Measurements from ENCODE around the gene PRND. TPM values are rescaled to one million over a fixed set of nuclear protein-coding genes. Genes with fewer than 3 reads are reported as not detected.

Gene PRND
- total RNA-seq, 1 donor from 2014 or later, result 371 TPM

- H3K9me3 Mint-ChIP-seq (ENCODE audit: unreplicated experiment), result no peaks in the 10 kb centered on the region
- H3K36me3 Mint-ChIP-seq (ENCODE audit: low read depth, unreplicated experiment), result peaks cover 16% of the 10 kb centered on the region
- H3K27me3 Mint-ChIP-seq (ENCODE audit: unreplicated experiment), result no peaks in the 10 kb centered on the region
- no peak overlapping the region for H3K4me3 Mint-ChIP-seq (ENCODE audit: unreplicated experiment)
- H3K4me1 Mint-ChIP-seq (ENCODE audit: unreplicated experiment), result peaks cover 6% of the 10 kb centered on the region
- DNase-seq (ENCODE audit: low spot score), result no peak
- no peak for TF ChIP-seq CTCF (IDR thresholded peaks at IDR 0.05; ENCODE audit: unreplicated experiment)
- H3K27ac Mint-ChIP-seq (ENCODE audit: unreplicated experiment), result no peak overlapping the region
These were observed 24.4 kb upstream of the PRND start for GRCh38 chr20:4697189-4697830.

GRCh38 chr20:4697831-4698221 lies 23.9 kb upstream of the PRND start:
- H3K9me3 Mint-ChIP-seq (ENCODE audit: unreplicated experiment), result no peaks in the 10 kb centered on the region
- H3K4me3 Mint-ChIP-seq (ENCODE audit: unreplicated experiment), result no peak overlapping the region
- DNase-seq (ENCODE audit: low spot score), result no peak
- H3K27ac Mint-ChIP-seq (ENCODE audit: unreplicated experiment), result no peak overlapping the region
- TF ChIP-seq CTCF (IDR thresholded peaks at IDR 0.05; ENCODE audit: unreplicated experiment), result no peak
- peaks cover 15% of the 10 kb centered on the region for H3K36me3 Mint-ChIP-seq (ENCODE audit: low read depth, unreplicated experiment)
- no peaks in the 10 kb centered on the region for H3K27me3 Mint-ChIP-seq (ENCODE audit: unreplicated experiment)
- peaks cover 7% of the 10 kb centered on the region for H3K4me1 Mint-ChIP-seq (ENCODE audit: unreplicated experiment)

GRCh38 chr20:4699216-4699615 lies 22.5 kb upstream of the PRND start:
- Mint-ChIP-seq H3K27me3 (ENCODE audit: unreplicated experiment) (no peaks in the 10 kb centered on the region), H3K27ac (ENCODE audit: unreplicated experiment) (no peak overlapping the region), H3K4me3 (ENCODE audit: unreplicated experiment) (no peak overlapping the region), H3K36me3 (ENCODE audit: low read depth, unreplicated experiment) (peaks cover 7% of the 10 kb centered on the region), H3K4me1 (ENCODE audit: unreplicated experiment) (peaks cover 17% of the 10 kb centered on the region), H3K9me3 (ENCODE audit: unreplicated experiment) (no peaks in the 10 kb centered on the region)
- TF ChIP-seq CTCF (IDR thresholded peaks at IDR 0.05; ENCODE audit: unreplicated experiment), result no peak
- DNase-seq (ENCODE audit: low spot score), result no peak

GRCh38 chr20:4699957-4700356 lies 21.8 kb upstream of the PRND start:
- TF ChIP-seq CTCF (IDR thresholded peaks at IDR 0.05; ENCODE audit: unreplicated experiment), result no peak
- H3K36me3 Mint-ChIP-seq (ENCODE audit: low read depth, unreplicated experiment), result peaks cover 7% of the 10 kb centered on the region

GRCh38 chr20:4702562-4703280 lies 19.0 kb upstream of the PRND start:
- no peak for TF ChIP-seq CTCF (IDR thresholded peaks at IDR 0.05; ENCODE audit: unreplicated experiment)
- H3K36me3 Mint-ChIP-seq (ENCODE audit: low read depth, unreplicated experiment), result peaks cover 4% of the 10 kb centered on the region
- H3K27ac Mint-ChIP-seq (ENCODE audit: unreplicated experiment), result peak overlapping the region; percentile 27
- H3K9me3 Mint-ChIP-seq (ENCODE audit: unreplicated experiment), result no peaks in the 10 kb centered on the region
- no peaks in the 10 kb centered on the region for H3K27me3 Mint-ChIP-seq (ENCODE audit: unreplicated experiment)
- H3K4me1 Mint-ChIP-seq (ENCODE audit: unreplicated experiment), result peaks cover 15% of the 10 kb centered on the region
- H3K4me3 Mint-ChIP-seq (ENCODE audit: unreplicated experiment), result no peak overlapping the region
- DNase-seq (ENCODE audit: low spot score), result no peak

More at GRCh38 chr20:4699957-4700356, 21.8 kb upstream of the PRND start:
- H3K27me3 Mint-ChIP-seq (ENCODE audit: unreplicated experiment), result no peaks in the 10 kb centered on the region
- H3K27ac Mint-ChIP-seq (ENCODE audit: unreplicated experiment), result no peak overlapping the region
- H3K4me3 Mint-ChIP-seq (ENCODE audit: unreplicated experiment), result no peak overlapping the region
- H3K4me1 Mint-ChIP-seq (ENCODE audit: unreplicated experiment), result peaks cover 21% of the 10 kb centered on the region
- no peaks in the 10 kb centered on the region for H3K9me3 Mint-ChIP-seq (ENCODE audit: unreplicated experiment)
- no peak for DNase-seq (ENCODE audit: low spot score)
